CD14-positive monocyte (primary cell): Measurements from ENCODE around the gene EPHA6. TPM values are rescaled to one million over a fixed set of nuclear protein-coding genes. Genes with fewer than 3 reads are reported as not detected.

Experiments used
- DNase-seq, 3 donors: peaks; one replicate each; pipeline ENCODE4 v3.0.0-alpha.2; 2011 to 2022
- H2AFZ ChIP-seq: 2 replicates; pipeline ENCODE4 v1.6.0; 2012; ENCODE audit warnings: mild to moderate bottlenecking, low read depth, low read length, inconsistent platforms; ENCODE audit not compliant: insufficient read depth, poor library complexity, severe bottlenecking
- H3K27ac ChIP-seq, 2 donors: 1 replicate in 1 of 2; 2 replicates in 1 of 2; pipeline ENCODE4 v1.5.1; 2012 to 2013; ENCODE audit warnings: low read length in 2 of 2, control low read depth in 1 of 2, inconsistent platforms in 1 of 2, low read depth in 1 of 2, mild to moderate bottlenecking in 1 of 2
- H3K27me3 ChIP-seq, 2 donors: one replicate each; pipeline versions ENCODE4 v1.6.0 to v1.6.1; 2011 to 2013; ENCODE audit warnings: low read length in 2 of 2; ENCODE audit not compliant: control insufficient read depth in 2 of 2, insufficient read depth in 2 of 2
- H3K36me3 ChIP-seq, 2 donors: replicated peaks in 1 of 2; 1 replicate in 1 of 2; 2 replicates in 1 of 2; pipeline versions ENCODE4 v1.5.1 to v1.6.1; 2012 to 2013; ENCODE audit warnings: low read length in 2 of 2, control low read depth in 1 of 2, inconsistent platforms in 1 of 2, mild to moderate bottlenecking in 1 of 2; ENCODE audit not compliant: insufficient read depth in 2 of 2, control insufficient read depth in 1 of 2
- H3K4me1 ChIP-seq, 2 donors: 1 replicate in 1 of 2; 2 replicates in 1 of 2; pipeline versions ENCODE4 v1.5.1 to v1.6.1; 2012 to 2013; ENCODE audit warnings: low read length in 2 of 2, control low read depth in 1 of 2, inconsistent platforms in 1 of 2, mild to moderate bottlenecking in 1 of 2, moderate library complexity in 1 of 2; ENCODE audit not compliant: insufficient read depth in 2 of 2, control insufficient read depth in 1 of 2
- H3K4me2 ChIP-seq: replicated peaks from 2 replicates; pipeline ENCODE3; 2012; ENCODE audit warnings: low read length, moderate library complexity, mild to moderate bottlenecking; ENCODE audit not compliant: poor library complexity, severe bottlenecking; ENCODE audit errors: extremely low read depth
- H3K4me3 ChIP-seq, 3 experiments: fragments of 200-600 bp in 1 of 3; sonication (generic) in 1 of 3; replicated peaks in 1 of 3; 1 replicate in 2 of 3; 2 replicates in 1 of 3; pipeline ENCODE4 v1.5.1; 2011 to 2013; ENCODE audit warnings: low read length in 3 of 3, mild to moderate bottlenecking in 3 of 3, control low read depth in 2 of 3, low read depth in 2 of 3, inconsistent platforms in 1 of 3, moderate library complexity in 1 of 3
- H3K79me2 ChIP-seq: 2 replicates; pipeline ENCODE4 v1.6.0; 2012; ENCODE audit warnings: mild to moderate bottlenecking, control low read depth, inconsistent platforms, low read length, moderate library complexity; ENCODE audit not compliant: insufficient read depth
- H3K9ac ChIP-seq: 2 replicates; pipeline ENCODE4 v1.6.0; 2017; ENCODE audit warnings: low read length, mild to moderate bottlenecking; ENCODE audit not compliant: insufficient read depth, poor library complexity, severe bottlenecking
- H3K9me3 ChIP-seq, 2 donors: replicated peaks in 1 of 2; 1 replicate in 1 of 2; 2 replicates in 1 of 2; pipeline versions ENCODE4 v1.5.1 to v1.6.1; 2012 to 2013; ENCODE audit warnings: low read length in 2 of 2, control low read depth in 1 of 2; ENCODE audit not compliant: control insufficient read depth in 1 of 2, insufficient read depth in 1 of 2
- H4K20me1 ChIP-seq: 2 replicates; pipeline ENCODE4 v1.6.0; 2012; ENCODE audit warnings: mild to moderate bottlenecking, low read length, control low read depth, moderate library complexity; ENCODE audit not compliant: insufficient read depth
- H3K27ac Mint-ChIP-seq, 7 donors: one replicate each; pipeline ENCODE4 v1.8.0; 2020; ENCODE audit warnings: mild to moderate bottlenecking in 7 of 7, mixed read lengths in 7 of 7, moderate library complexity in 6 of 7, inconsistent platforms in 2 of 7
- H3K27me3 Mint-ChIP-seq, 3 donors: one replicate each; pipeline ENCODE4 v1.8.0; 2021 to 2022; ENCODE audit warnings: low read depth in 3 of 3, mild to moderate bottlenecking in 3 of 3, mixed read lengths in 3 of 3, moderate library complexity in 3 of 3, inconsistent platforms in 1 of 3
- H3K36me3 Mint-ChIP-seq, 2 donors: one replicate each; pipeline ENCODE4 v1.8.0; 2020; ENCODE audit warnings: mixed read lengths in 2 of 2, inconsistent platforms in 1 of 2, mild to moderate bottlenecking in 1 of 2
- H3K4me1 Mint-ChIP-seq: one replicate; pipeline ENCODE4 v1.8.0; 2020; ENCODE audit warnings: mild to moderate bottlenecking, mixed read lengths
- H3K4me3 Mint-ChIP-seq, 2 donors: one replicate each; pipeline ENCODE4 v1.8.0; 2020; ENCODE audit warnings: mild to moderate bottlenecking in 2 of 2, mixed read lengths in 2 of 2, moderate library complexity in 1 of 2
- H3K9me3 Mint-ChIP-seq, 7 donors: one replicate each; pipeline ENCODE4 v1.8.0; 2020 to 2022; ENCODE audit warnings: mixed read lengths in 7 of 7, mild to moderate bottlenecking in 6 of 7, moderate library complexity in 6 of 7, inconsistent platforms in 2 of 7
- WGBS: methylation state at CpG from one replicate; pipeline ENCODE4 v1.1.5; 2013; ENCODE audit warnings: missing lambda C conversion rate; ENCODE audit not compliant: insufficient coverage; 5-methylcytosine and 5-hydroxymethylcytosine counted together
- intact Hi-C, 2 donors: fragments of 100-400 bp; cut with micrococcal nuclease; formaldehyde crosslinking; loops; one replicate each; pipeline versions ENCODE4 v1.15.0 to v1.15.1; 2023
- polyA plus RNA-seq, 3 donors: library from polyadenylated mRNA; depleted of rRNA in 1 of 3; unstranded in 2 of 3; stranded (reverse) in 1 of 3; fragments of 300-500 nt in 2 of 3; fragments of >200 nt in 1 of 3; fragmentation: Illumina TruSeq in 2 of 3; gene quantifications; 1 replicate in 2 of 3; 2 replicates in 1 of 3; pipeline ENCODE4 v1.2.3, GENCODE V29; 2012 to 2021
- TF ChIP-seq, protein P1 (sequence below): fragments of 200-600 bp; IDR thresholded peaks from one replicate; pipeline ENCODE4 v1.8.0; 2022; ENCODE audit warnings: antibody characterized with exemption, mild to moderate bottlenecking

EPHA6 gene
- polyA plus RNA-seq, 3 donors = not detected

DNA sequence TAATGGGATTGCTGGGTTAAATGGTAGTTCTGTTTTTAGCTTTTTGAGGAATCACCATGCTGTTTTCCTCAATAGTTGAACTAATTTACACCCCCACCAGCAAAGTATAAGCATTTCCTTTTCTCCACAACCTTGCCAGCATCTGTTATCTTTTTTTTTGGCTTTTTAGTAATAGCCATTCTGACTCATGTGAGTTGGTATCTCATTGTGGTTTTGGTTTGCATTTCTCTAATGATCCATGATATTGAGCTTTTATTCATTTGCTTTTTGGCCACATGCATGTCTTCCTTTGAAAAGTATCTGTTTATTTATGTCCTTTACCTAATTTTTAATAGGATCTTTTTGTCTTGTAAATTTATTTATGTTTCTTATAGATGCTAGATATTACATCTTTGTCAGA lies 288.2 kb downstream of the EPHA6 start:
- Mint-ChIP-seq H3K4me3 (no peak overlapping the region), H3K4me1 (no peaks in the 10 kb centered on the region), H3K27me3 (no peaks in the 10 kb centered on the region), H3K27ac (no peak overlapping the region), H3K9me3 (peaks cover 0 to 7% (median 1%) of the 10 kb centered on the region in 7 donors), H3K36me3 (no peaks in the 10 kb centered on the region)
- H3K36me3 ChIP-seq = no peaks in the 10 kb centered on the region
- no peak overlapping the region for H3K9ac ChIP-seq
- H2AFZ ChIP-seq = no peak overlapping the region
- TF ChIP-seq, protein P1, sequence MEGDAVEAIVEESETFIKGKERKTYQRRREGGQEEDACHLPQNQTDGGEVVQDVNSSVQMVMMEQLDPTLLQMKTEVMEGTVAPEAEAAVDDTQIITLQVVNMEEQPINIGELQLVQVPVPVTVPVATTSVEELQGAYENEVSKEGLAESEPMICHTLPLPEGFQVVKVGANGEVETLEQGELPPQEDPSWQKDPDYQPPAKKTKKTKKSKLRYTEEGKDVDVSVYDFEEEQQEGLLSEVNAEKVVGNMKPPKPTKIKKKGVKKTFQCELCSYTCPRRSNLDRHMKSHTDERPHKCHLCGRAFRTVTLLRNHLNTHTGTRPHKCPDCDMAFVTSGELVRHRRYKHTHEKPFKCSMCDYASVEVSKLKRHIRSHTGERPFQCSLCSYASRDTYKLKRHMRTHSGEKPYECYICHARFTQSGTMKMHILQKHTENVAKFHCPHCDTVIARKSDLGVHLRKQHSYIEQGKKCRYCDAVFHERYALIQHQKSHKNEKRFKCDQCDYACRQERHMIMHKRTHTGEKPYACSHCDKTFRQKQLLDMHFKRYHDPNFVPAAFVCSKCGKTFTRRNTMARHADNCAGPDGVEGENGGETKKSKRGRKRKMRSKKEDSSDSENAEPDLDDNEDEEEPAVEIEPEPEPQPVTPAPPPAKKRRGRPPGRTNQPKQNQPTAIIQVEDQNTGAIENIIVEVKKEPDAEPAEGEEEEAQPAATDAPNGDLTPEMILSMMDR = no peak
- H3K9me3 ChIP-seq = peaks cover 0 to 5% of the 10 kb centered on the region in 2 donors
- no peaks in the 10 kb centered on the region for H3K4me1 ChIP-seq
- no peaks in the 10 kb centered on the region for H3K27me3 ChIP-seq
- H4K20me1 ChIP-seq = no peaks in the 10 kb centered on the region
- intact Hi-C loops = no loop called here
- H3K27ac ChIP-seq = no peak overlapping the region
- H3K4me3 ChIP-seq = no peak overlapping the region
- DNase-seq = no peak
- no peak overlapping the region for H3K4me2 ChIP-seq
- no peaks in the 10 kb centered on the region for H3K79me2 ChIP-seq

DNA sequence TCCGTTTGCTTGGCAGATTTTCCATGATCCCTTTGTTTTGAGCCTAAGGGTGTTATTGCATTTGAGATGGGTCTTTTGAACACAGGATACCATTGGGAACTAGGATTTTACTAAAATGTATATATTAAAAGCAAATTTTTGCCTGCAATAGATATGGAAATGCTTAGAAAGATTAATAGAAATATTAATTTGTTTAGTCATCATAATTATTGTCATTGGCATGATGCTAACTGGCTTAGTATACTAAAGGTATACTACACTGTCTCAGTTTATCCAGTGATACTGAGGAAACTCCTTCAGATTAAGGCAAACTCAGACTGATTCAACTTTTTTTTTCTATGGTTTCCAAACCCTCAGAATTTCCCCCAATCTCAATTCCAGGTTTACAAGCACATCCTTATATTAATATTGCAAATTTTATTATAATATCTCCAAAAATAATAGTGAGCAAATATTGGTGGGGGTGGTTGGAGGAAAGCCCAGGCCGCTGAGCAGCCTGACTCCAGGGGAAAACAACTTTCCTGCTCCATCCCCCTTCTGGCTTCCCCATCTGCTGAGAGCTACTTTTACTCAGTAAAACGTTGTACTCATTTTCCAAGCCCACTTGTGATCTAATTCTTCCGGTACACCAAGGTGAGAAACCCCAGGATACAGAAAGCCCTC lies 291.7 kb downstream of the EPHA6 start:
- TF ChIP-seq, protein P1 = no peak
- H3K4me2 ChIP-seq = no peak overlapping the region
- Mint-ChIP-seq H3K9me3 (peaks cover 1 to 7% (median 2%) of the 10 kb centered on the region in 7 donors), H3K4me3 (no peak overlapping the region), H3K36me3 (no peaks in the 10 kb centered on the region), H3K27me3 (no peaks in the 10 kb centered on the region), H3K27ac (no peak overlapping the region), H3K4me1 (no peaks in the 10 kb centered on the region)
- no peak overlapping the region for H3K27ac ChIP-seq
- WGBS = 86% methylated on average over 1 of the region's 4 CpGs
- no peak overlapping the region for H3K9ac ChIP-seq
- no peak overlapping the region for H3K4me3 ChIP-seq
- H3K27me3 ChIP-seq = no peaks in the 10 kb centered on the region
- no peaks in the 10 kb centered on the region for H3K36me3 ChIP-seq
- intact Hi-C loops = no loop called here
- H3K4me1 ChIP-seq = no peaks in the 10 kb centered on the region
- no peak for DNase-seq
- H4K20me1 ChIP-seq = no peaks in the 10 kb centered on the region
- H2AFZ ChIP-seq = no peak overlapping the region
- peaks cover 0 to 5% of the 10 kb centered on the region in 2 donors for H3K9me3 ChIP-seq
- H3K79me2 ChIP-seq = no peaks in the 10 kb centered on the region
